Vagina (tissue), 2 donors: ENCODE measurements around the gene MUC4. TPM values are rescaled to one million over a fixed set of nuclear protein-coding genes. Genes with fewer than 3 reads are reported as not detected.

Experiments
- DNase-seq, 2 donors: peaks; one replicate each; pipeline ENCODE4 v3.0.0-alpha.2; 2017; ENCODE audit errors: extremely low spot score in 2 of 2
- H3K27ac ChIP-seq: fragments of 200-600 bp; sonication (generic); one replicate; pipeline ENCODE4 v1.5.1; 2019
- H3K27me3 ChIP-seq: fragments of 200-600 bp; sonication (generic); one replicate; pipeline ENCODE4 v1.5.1; 2019
- H3K36me3 ChIP-seq, 2 donors: fragments of 200-600 bp; sonication (generic); one replicate each; pipeline ENCODE4 v1.5.1; 2017 to 2019
- H3K4me1 ChIP-seq: fragments of 200-600 bp; sonication (generic); one replicate; pipeline ENCODE4 v1.5.1; 2019
- H3K4me3 ChIP-seq, 2 donors: fragments of 200-600 bp; sonication (generic); 1 replicate in 1 of 2; 2 replicates in 1 of 2; pipeline ENCODE4 v1.5.1; 2016 to 2019
- H3K9me3 ChIP-seq: fragments of 200-600 bp; sonication (generic); one replicate; pipeline ENCODE4 v1.5.1; 2019
- POLR2A ChIP-seq, 2 donors: fragments of 450-650 bp; IDR thresholded peaks; one replicate each; pipeline ENCODE4 v1.6.1; 2017; ENCODE audit warnings: antibody characterized with exemption in 2 of 2, mild to moderate bottlenecking in 2 of 2, moderate library complexity in 2 of 2
- POLR2AphosphoS5 ChIP-seq, 2 donors: sonication (generic); formaldehyde crosslinking; IDR thresholded peaks; one replicate each; pipeline ENCODE4 v1.9.0; 2017; ENCODE audit warnings: antibody characterized with exemption in 2 of 2, mild to moderate bottlenecking in 2 of 2, low read depth in 1 of 2; ENCODE audit not compliant: insufficient read depth in 1 of 2
- intact Hi-C: fragments of 100-400 bp; cut with DNase I; formaldehyde crosslinking; loops from one replicate; pipeline ENCODE4 v1.15.1; 2023
- total RNA-seq: library from RNA; depleted of rRNA; stranded (reverse); fragments of >200 nt; gene quantifications from one replicate; pipeline ENCODE4 v1.2.3, GENCODE V29; 2016
- TF ChIP-seq, protein P1 (sequence below), 3 experiments: fragments of 450-650 bp in 2 of 3; fragments of 200-600 bp in 1 of 3; sonication (generic) in 1 of 3; IDR thresholded peaks; one replicate each; pipeline ENCODE4 v1.5.1; 2017 to 2019; ENCODE audit warnings: antibody characterized with exemption in 3 of 3, mild to moderate bottlenecking in 2 of 3, moderate library complexity in 2 of 3

The MUC4 gene
- total RNA-seq, 1 donor from 2014 or later: 36.1 TPM

DNA sequence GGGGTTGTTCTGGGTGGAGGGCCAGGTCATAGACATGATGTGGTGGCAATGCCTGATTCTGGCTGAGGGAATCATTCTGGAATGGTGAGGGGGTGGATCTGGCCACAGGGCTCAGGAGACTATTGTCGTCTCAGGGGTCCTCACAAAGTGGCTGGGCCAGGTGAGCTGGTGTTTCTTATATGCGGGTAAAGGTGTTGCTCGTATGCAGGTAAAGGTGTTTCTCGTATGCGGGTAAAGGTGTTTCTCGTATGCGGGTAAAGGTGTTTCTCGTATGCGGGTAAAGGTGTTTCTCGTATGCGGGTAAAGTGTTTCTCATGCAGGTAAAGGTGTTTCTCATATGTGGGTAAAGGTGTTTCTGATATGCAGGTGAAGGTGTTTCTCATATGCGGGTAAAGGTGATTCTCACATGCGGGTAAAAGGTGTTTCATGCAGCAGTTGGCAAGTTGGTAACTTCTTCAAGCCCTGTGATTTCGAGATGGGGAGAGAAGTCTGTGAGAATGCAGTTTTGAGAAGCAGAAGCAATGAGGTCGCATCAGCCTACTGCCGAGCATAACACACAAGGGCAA, 10.5 kb upstream of the MUC4 start:
- no peaks in the 10 kb centered on the region for H3K27me3 ChIP-seq
- no peak for DNase-seq
- no peak overlapping the region for H3K27ac ChIP-seq
- H3K36me3 ChIP-seq: no peaks in the 10 kb centered on the region
- H3K4me1 ChIP-seq: no peaks in the 10 kb centered on the region
- TF ChIP-seq POLR2A (IDR thresholded peaks at IDR 0.05): no peak
- TF ChIP-seq POLR2AphosphoS5 (IDR thresholded peaks at IDR 0.05; ENCODE audit: insufficient read depth in 1 of 2, low read depth in 1 of 2): no peak
- TF ChIP-seq, protein P1, sequence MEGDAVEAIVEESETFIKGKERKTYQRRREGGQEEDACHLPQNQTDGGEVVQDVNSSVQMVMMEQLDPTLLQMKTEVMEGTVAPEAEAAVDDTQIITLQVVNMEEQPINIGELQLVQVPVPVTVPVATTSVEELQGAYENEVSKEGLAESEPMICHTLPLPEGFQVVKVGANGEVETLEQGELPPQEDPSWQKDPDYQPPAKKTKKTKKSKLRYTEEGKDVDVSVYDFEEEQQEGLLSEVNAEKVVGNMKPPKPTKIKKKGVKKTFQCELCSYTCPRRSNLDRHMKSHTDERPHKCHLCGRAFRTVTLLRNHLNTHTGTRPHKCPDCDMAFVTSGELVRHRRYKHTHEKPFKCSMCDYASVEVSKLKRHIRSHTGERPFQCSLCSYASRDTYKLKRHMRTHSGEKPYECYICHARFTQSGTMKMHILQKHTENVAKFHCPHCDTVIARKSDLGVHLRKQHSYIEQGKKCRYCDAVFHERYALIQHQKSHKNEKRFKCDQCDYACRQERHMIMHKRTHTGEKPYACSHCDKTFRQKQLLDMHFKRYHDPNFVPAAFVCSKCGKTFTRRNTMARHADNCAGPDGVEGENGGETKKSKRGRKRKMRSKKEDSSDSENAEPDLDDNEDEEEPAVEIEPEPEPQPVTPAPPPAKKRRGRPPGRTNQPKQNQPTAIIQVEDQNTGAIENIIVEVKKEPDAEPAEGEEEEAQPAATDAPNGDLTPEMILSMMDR (IDR thresholded peaks at IDR 0.05): no peak
- H3K4me3 ChIP-seq: no peak overlapping the region
- intact Hi-C loops: no loop called here
- no peaks in the 10 kb centered on the region for H3K9me3 ChIP-seq

DNA sequence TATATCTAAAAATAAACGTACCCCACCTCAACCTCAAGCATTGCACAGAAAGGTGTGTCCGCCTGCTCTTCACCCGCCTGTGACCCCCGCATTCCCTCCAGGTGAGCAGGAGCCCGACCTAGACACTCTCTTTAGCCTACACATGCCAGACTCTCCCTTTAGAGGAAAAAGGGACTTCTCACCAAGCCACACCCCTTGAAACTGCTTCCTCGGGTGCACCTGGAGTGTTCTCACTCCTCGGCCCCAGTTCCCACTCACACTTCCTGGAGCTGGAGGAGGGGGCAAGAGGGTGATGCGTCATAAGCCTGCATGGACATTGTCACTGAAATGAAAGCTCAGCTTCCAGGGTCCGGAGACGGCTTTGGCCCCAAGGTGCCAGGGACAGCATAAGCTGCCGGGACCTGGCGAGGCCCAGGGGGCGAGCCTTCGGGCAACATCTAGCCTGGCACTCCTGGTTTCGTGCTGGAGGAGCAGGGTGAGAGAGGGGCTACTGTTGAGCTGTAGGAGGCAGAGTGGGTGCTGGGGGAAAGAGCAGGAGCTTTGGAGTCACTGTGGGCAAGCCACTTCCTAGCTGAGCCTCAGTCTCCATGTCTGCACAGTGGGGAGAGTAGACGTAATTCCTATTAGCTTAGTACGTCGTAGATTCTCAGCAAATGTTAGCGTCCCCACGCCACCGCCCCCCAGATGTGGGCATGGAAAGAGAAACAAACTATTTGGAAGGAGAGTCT, 9.8 kb upstream of the MUC4 start:
- no peak overlapping the region for H3K4me3 ChIP-seq
- no peaks in the 10 kb centered on the region for H3K9me3 ChIP-seq
- DNase-seq: no peak
- H3K27me3 ChIP-seq: no peaks in the 10 kb centered on the region
- intact Hi-C loops: no loop called here
- H3K4me1 ChIP-seq: no peaks in the 10 kb centered on the region
- H3K36me3 ChIP-seq: no peaks in the 10 kb centered on the region
- TF ChIP-seq, protein P1 (IDR thresholded peaks at IDR 0.05): no peak
- TF ChIP-seq POLR2A (IDR thresholded peaks at IDR 0.05): no peak
- no peak for TF ChIP-seq POLR2AphosphoS5 (IDR thresholded peaks at IDR 0.05; ENCODE audit: insufficient read depth in 1 of 2, low read depth in 1 of 2)
- H3K27ac ChIP-seq: no peak overlapping the region

DNA sequence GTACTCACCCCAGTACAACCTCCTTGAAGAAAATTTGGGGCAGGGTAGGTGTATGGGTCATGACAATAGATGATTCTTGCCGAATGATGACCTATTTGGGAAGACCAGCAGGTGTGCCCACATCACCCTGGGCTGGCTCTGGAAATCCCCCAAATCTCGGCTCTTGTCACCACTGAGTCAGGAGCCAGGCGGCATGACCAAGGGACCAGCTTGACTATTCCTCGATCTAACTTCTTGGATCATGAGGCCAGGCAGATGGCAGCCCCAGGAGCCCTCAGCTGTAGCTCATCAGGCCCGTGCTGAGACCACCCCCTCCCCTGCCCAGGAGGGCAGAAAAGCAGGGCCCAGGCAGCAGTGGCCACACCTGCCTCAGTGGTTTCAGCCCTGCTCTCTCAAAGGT, 9.2 kb upstream of the MUC4 start:
- no peak for TF ChIP-seq POLR2A (IDR thresholded peaks at IDR 0.05)
- TF ChIP-seq, protein P1 (IDR thresholded peaks at IDR 0.05): no peak
- no peak for TF ChIP-seq POLR2AphosphoS5 (IDR thresholded peaks at IDR 0.05; ENCODE audit: insufficient read depth in 1 of 2, low read depth in 1 of 2)
- intact Hi-C loops: no loop called here
- Histone ChIP-seq H3K27ac (no peak overlapping the region), H3K27me3 (no peaks in the 10 kb centered on the region), H3K4me3 (no peak overlapping the region), H3K4me1 (no peaks in the 10 kb centered on the region), H3K9me3 (no peaks in the 10 kb centered on the region), H3K36me3 (no peaks in the 10 kb centered on the region)
- DNase-seq: no peak

DNA sequence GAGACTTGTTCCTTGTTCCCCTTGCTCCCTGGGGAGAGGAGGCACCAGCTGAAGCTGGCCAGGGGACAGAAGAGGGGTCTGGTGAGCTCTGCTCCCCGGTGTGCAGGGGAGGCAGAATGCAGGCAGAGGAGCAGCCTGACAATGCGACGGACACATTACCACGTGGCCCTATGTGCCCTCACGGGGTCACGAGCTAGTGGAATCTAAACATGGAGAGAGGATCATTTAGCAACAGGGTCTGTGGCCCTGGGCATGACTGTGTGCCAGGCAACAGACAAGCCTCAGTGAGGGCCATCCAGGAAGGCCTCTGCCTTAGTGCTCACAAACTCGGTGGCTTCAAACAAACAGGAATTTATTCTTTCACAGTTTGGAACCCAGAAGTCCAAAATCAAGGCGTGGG, 8.5 kb upstream of the MUC4 start:
- no peaks in the 10 kb centered on the region for H3K27me3 ChIP-seq
- TF ChIP-seq POLR2AphosphoS5 (IDR thresholded peaks at IDR 0.05; ENCODE audit: insufficient read depth in 1 of 2, low read depth in 1 of 2) (no peak), POLR2A (IDR thresholded peaks at IDR 0.05) (no peak)
- TF ChIP-seq, protein P1 (IDR thresholded peaks at IDR 0.05): no peak
- no peaks in the 10 kb centered on the region for H3K9me3 ChIP-seq
- no peak overlapping the region for H3K27ac ChIP-seq
- no peaks in the 10 kb centered on the region for H3K36me3 ChIP-seq
- DNase-seq: no peak
- H3K4me3 ChIP-seq: no peak overlapping the region
- intact Hi-C loops: no loop called here
- H3K4me1 ChIP-seq: no peaks in the 10 kb centered on the region

DNA sequence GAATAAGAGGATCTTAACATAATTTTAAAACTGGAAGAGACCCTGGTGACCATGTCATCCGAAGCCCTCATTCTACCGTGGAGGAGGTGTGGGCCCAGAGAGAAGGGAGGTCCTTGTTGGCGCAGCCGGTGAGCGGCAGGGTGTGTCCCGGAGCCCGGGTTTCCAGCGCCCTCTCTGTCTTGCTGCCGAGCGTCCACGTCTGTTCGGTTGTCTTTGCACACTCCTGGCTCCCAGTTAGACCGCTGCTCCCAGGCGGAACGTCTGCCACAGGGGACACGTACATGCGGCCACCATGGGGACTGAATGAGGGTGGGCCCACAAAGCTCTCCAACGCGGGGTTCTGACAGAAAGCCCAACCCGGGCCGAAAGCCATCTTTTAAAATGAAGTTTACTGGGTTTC, 6.6 kb upstream of the MUC4 start:
- H3K36me3 ChIP-seq: no peaks in the 10 kb centered on the region
- H3K27me3 ChIP-seq: no peaks in the 10 kb centered on the region
- DNase-seq: no peak
- H3K4me1 ChIP-seq: no peaks in the 10 kb centered on the region
- intact Hi-C loops: no loop called here
- H3K9me3 ChIP-seq: no peaks in the 10 kb centered on the region
- no peak overlapping the region for H3K27ac ChIP-seq
- TF ChIP-seq POLR2A (IDR thresholded peaks at IDR 0.05) (no peak), POLR2AphosphoS5 (IDR thresholded peaks at IDR 0.05; ENCODE audit: insufficient read depth in 1 of 2, low read depth in 1 of 2) (no peak)
- TF ChIP-seq, protein P1 (IDR thresholded peaks at IDR 0.05): no peak
- no peak overlapping the region for H3K4me3 ChIP-seq
